ENCODE results near the gene MAP2K7.
"Not testable (repeated sequence)": the region's sequence is repeated elsewhere in the genome, so short reads cannot be mapped to it uniquely, and the experiment has no call there.

Gene MAP2K7

GRCh38 chr19:7926021-7926726 is 22.5 kb downstream of the MAP2K7 start, which contains the start of gene CTXN1:
Gene CTXN1, minus strand, starts transcription at chr19:7926135. Its CDS starts 597 bp downstream, at chr19:7925538.
- peaks cover 11 to 22% of the 10 kb centered on the region in 2 donors for H3K36me3 ChIP-seq (ENCODE audit: control insufficient read depth in 1 of 2, insufficient read depth in 2 of 2, low read length in 2 of 2)
- H3K4me1 ChIP-seq (ENCODE audit: control insufficient read depth in 1 of 2, insufficient read depth in 2 of 2, low read length in 2 of 2), result peaks cover 7 to 12% of the 10 kb centered on the region in 2 donors
- no peaks in the 10 kb centered on the region for H3K27me3 ChIP-seq (ENCODE audit: control insufficient read depth in 1 of 2, insufficient read depth in 2 of 2, low read length in 2 of 2)
- H3K4me3 ChIP-seq (ENCODE audit: low read depth in 1 of 2, low read length in 2 of 2), result peak within 1 kb of the TSS; percentile 47 to 53
- no peaks in the 10 kb centered on the region for H3K9me3 ChIP-seq (ENCODE audit: control insufficient read depth in 1 of 2, low read length in 2 of 2)
- no peak within 1 kb of the TSS for H3K9ac ChIP-seq (ENCODE audit: low read depth in 1 of 2, low read length in 2 of 2)
- H3K27ac ChIP-seq (ENCODE audit: low read depth, low read length), result no peak within 1 kb of the TSS

GRCh38 chr19:7926727-7927604 is 23.3 kb downstream of the MAP2K7 start:
- Histone ChIP-seq H3K4me3 (ENCODE audit: low read depth in 1 of 2, low read length in 2 of 2) (no peak overlapping the region), H3K9me3 (ENCODE audit: control insufficient read depth in 1 of 2, low read length in 2 of 2) (no peaks in the 10 kb centered on the region), H3K27me3 (ENCODE audit: control insufficient read depth in 1 of 2, insufficient read depth in 2 of 2, low read length in 2 of 2) (no peaks in the 10 kb centered on the region), H3K27ac (ENCODE audit: low read depth, low read length) (no peak overlapping the region), H3K4me1 (ENCODE audit: control insufficient read depth in 1 of 2, insufficient read depth in 2 of 2, low read length in 2 of 2) (peaks cover 0 to 4% of the 10 kb centered on the region in 2 donors), H3K9ac (ENCODE audit: low read depth in 1 of 2, low read length in 2 of 2) (no peak overlapping the region), H3K36me3 (ENCODE audit: control insufficient read depth in 1 of 2, insufficient read depth in 2 of 2, low read length in 2 of 2) (peaks cover 12 to 27% of the 10 kb centered on the region in 2 donors)

GRCh38 chr19:7927605-7928333 is 24.1 kb downstream of the MAP2K7 start:
- Histone ChIP-seq H3K4me3 (ENCODE audit: low read depth in 1 of 2, low read length in 2 of 2) (no peak overlapping the region), H3K27ac (ENCODE audit: low read depth, low read length) (no peak overlapping the region), H3K9me3 (ENCODE audit: control insufficient read depth in 1 of 2, low read length in 2 of 2) (no peaks in the 10 kb centered on the region), H3K27me3 (ENCODE audit: control insufficient read depth in 1 of 2, insufficient read depth in 2 of 2, low read length in 2 of 2) (no peaks in the 10 kb centered on the region), H3K4me1 (ENCODE audit: control insufficient read depth in 1 of 2, insufficient read depth in 2 of 2, low read length in 2 of 2) (no peaks in the 10 kb centered on the region), H3K36me3 (ENCODE audit: control insufficient read depth in 1 of 2, insufficient read depth in 2 of 2, low read length in 2 of 2) (peaks cover 12 to 29% of the 10 kb centered on the region in 2 donors), H3K9ac (ENCODE audit: low read depth in 1 of 2, low read length in 2 of 2) (no peak overlapping the region)

DNA sequence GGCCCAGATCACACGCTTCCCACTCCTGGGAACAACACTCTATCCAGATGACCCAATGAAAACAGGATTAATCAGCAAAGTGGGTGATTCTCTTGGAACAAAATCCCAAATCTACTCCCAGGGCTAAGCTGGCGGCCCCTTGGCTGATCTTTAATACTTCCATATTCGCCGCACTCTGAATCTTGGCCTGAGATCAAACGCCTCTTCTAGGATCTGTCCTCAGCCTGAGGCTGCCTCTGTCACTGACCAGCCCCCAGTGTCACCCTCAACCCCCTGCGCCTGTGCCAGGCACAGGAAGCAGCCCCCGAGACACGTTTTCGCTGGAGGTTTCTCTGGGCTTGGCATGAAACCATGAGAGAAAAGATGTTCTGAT is 24.6 kb downstream of the MAP2K7 start:
- no peaks in the 10 kb centered on the region for H3K27me3 ChIP-seq (ENCODE audit: control insufficient read depth in 1 of 2, insufficient read depth in 2 of 2, low read length in 2 of 2)
- no peak overlapping the region for H3K9ac ChIP-seq (ENCODE audit: low read depth in 1 of 2, low read length in 2 of 2)
- H3K27ac ChIP-seq (ENCODE audit: low read depth, low read length), result peak overlapping the region; percentile 20
- H3K36me3 ChIP-seq (ENCODE audit: control insufficient read depth in 1 of 2, insufficient read depth in 2 of 2, low read length in 2 of 2), result peaks cover 13 to 34% of the 10 kb centered on the region in 2 donors
- no peak overlapping the region for H3K4me3 ChIP-seq (ENCODE audit: low read depth in 1 of 2, low read length in 2 of 2)
- no peaks in the 10 kb centered on the region for H3K9me3 ChIP-seq (ENCODE audit: control insufficient read depth in 1 of 2, low read length in 2 of 2)
- no peaks in the 10 kb centered on the region for H3K4me1 ChIP-seq (ENCODE audit: control insufficient read depth in 1 of 2, insufficient read depth in 2 of 2, low read length in 2 of 2)

- Histone ChIP-seq H3K36me3 (ENCODE audit: control insufficient read depth in 1 of 2, insufficient read depth in 2 of 2, low read length in 2 of 2) (peaks cover 16 to 41% of the 10 kb centered on the region in 2 donors), H3K9me3 (ENCODE audit: control insufficient read depth in 1 of 2, low read length in 2 of 2) (no peaks in the 10 kb centered on the region), H3K4me1 (ENCODE audit: control insufficient read depth in 1 of 2, insufficient read depth in 2 of 2, low read length in 2 of 2) (no peaks in the 10 kb centered on the region), H3K27ac (ENCODE audit: low read depth, low read length) (peak overlapping the region; percentile 10), H3K27me3 (ENCODE audit: control insufficient read depth in 1 of 2, insufficient read depth in 2 of 2, low read length in 2 of 2) (no peaks in the 10 kb centered on the region), H3K4me3 (ENCODE audit: low read depth in 1 of 2, low read length in 2 of 2) (no peak overlapping the region), H3K9ac (ENCODE audit: low read depth in 1 of 2, low read length in 2 of 2) (no peak overlapping the region)
Measured at GRCh38 chr19:7928741-7929701, 25.3 kb downstream of the MAP2K7 start.

- H3K9ac ChIP-seq (ENCODE audit: low read depth in 1 of 2, low read length in 2 of 2); H3K9me3 ChIP-seq (ENCODE audit: control insufficient read depth in 1 of 2, low read length in 2 of 2); H3K27me3 ChIP-seq (ENCODE audit: control insufficient read depth in 1 of 2, insufficient read depth in 2 of 2, low read length in 2 of 2); H3K27ac ChIP-seq (ENCODE audit: low read depth, low read length); H3K4me3 ChIP-seq (ENCODE audit: low read depth in 1 of 2, low read length in 2 of 2); H3K4me1 ChIP-seq (ENCODE audit: control insufficient read depth in 1 of 2, insufficient read depth in 2 of 2, low read length in 2 of 2): not testable (repeated sequence)
- H3K36me3 ChIP-seq (ENCODE audit: control insufficient read depth in 1 of 2, insufficient read depth in 2 of 2, low read length in 2 of 2), result peaks cover 20 to 52% of the 10 kb centered on the region in 2 donors
Measured at GRCh38 chr19:7930030-7930429, 26.4 kb downstream of the MAP2K7 start.

DNA sequence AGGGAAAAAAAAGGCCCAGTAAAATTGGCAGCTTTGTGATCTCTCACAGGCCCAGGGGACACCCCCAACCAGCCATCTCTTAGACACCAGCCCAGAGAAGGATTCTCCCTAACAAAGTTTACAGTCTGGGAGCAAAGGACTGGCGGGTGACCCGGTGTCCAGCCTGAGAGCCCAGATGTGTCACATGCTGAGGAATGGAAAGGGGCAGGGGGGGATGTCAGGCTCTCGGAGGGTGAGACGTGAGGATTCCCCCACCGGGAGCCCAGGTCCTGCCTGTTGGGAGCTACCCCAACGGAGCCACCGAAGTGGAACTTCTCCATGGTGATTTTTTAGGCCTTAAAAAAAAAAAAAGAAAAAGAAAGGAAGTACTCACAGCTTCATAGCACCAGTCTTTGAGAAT is 27.1 kb downstream of the MAP2K7 start:
- Histone ChIP-seq H3K27me3 (ENCODE audit: control insufficient read depth in 1 of 2, insufficient read depth in 2 of 2, low read length in 2 of 2) (no peaks in the 10 kb centered on the region), H3K9ac (ENCODE audit: low read depth in 1 of 2, low read length in 2 of 2) (no peak overlapping the region), H3K4me1 (ENCODE audit: control insufficient read depth in 1 of 2, insufficient read depth in 2 of 2, low read length in 2 of 2) (no peaks in the 10 kb centered on the region), H3K27ac (ENCODE audit: low read depth, low read length) (no peak overlapping the region), H3K4me3 (ENCODE audit: low read depth in 1 of 2, low read length in 2 of 2) (no peak overlapping the region), H3K9me3 (ENCODE audit: control insufficient read depth in 1 of 2, low read length in 2 of 2) (no peaks in the 10 kb centered on the region), H3K36me3 (ENCODE audit: control insufficient read depth in 1 of 2, insufficient read depth in 2 of 2, low read length in 2 of 2) (peaks cover 26 to 59% of the 10 kb centered on the region in 2 donors)

DNA sequence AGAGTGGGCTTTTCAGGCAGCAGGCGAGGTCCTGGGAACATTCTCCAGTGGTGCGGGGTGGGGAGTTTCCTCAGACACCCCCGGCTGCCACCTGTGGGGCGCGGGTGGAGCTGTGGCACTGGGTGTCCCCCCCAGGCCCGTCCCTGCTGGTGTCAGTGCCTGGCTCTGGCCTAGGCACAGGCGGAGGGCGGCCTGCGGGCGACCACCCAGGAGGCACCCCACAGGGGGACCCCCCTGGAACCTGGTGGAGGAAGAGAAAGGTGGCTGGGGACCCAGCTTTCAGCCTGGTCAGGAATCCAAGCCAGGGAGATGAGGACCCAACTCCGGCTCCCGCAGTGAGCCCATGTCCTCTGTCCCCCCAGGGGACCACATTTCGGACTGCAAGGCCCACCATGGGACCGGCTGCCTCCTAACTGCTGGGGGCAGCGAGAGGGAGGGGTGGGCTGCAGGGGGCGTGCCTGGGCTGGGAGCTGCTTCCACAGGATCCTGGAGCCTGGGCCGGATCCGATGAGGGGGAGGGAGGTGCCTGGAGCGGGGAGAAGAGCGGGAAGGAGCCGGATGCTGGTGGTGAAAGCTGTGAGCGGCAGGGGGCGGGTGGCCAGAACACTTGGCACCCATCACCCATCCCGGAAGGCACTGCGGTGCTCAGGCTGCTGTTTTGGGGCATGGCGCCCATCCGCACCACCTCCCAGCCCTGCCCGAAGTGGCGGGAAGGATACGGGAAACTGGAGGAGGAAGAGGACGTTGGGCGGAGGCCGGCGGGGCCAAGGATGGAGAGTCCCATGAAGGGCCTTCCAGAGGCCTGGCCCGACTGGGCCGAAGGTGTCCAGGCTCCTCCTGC is 27.8 kb downstream of the MAP2K7 start:
- no peak overlapping the region for H3K27ac ChIP-seq (ENCODE audit: low read depth, low read length)
- peaks cover 27 to 66% of the 10 kb centered on the region in 2 donors for H3K36me3 ChIP-seq (ENCODE audit: control insufficient read depth in 1 of 2, insufficient read depth in 2 of 2, low read length in 2 of 2)
- no peaks in the 10 kb centered on the region for H3K27me3 ChIP-seq (ENCODE audit: control insufficient read depth in 1 of 2, insufficient read depth in 2 of 2, low read length in 2 of 2)
- no peak overlapping the region for H3K4me3 ChIP-seq (ENCODE audit: low read depth in 1 of 2, low read length in 2 of 2)
- no peaks in the 10 kb centered on the region for H3K9me3 ChIP-seq (ENCODE audit: control insufficient read depth in 1 of 2, low read length in 2 of 2)
- no peaks in the 10 kb centered on the region for H3K4me1 ChIP-seq (ENCODE audit: control insufficient read depth in 1 of 2, insufficient read depth in 2 of 2, low read length in 2 of 2)
- no peak overlapping the region for H3K9ac ChIP-seq (ENCODE audit: low read depth in 1 of 2, low read length in 2 of 2)

Measured in duodenal mucosa (tissue), 2 donors.